Naive B cell (primary cell): ENCODE data around the gene MYH14. TPM values are rescaled to one million over a fixed set of nuclear protein-coding genes. Genes with fewer than 3 reads are reported as not detected.
"Not testable (repeated sequence)": the region's sequence is repeated elsewhere in the genome, so short reads cannot be mapped to it uniquely, and the experiment has no call there.

Experiments
- ATAC-seq, 2 donors: fragments of 150-1000 bp; cut with Tn5 transposase; 2 replicates each; pipeline ENCODE4 v1.10.0; 2021; ENCODE audit warnings: low read depth in 2 of 2, mild to moderate bottlenecking in 2 of 2, moderate library complexity in 2 of 2
- DNase-seq: peaks from one replicate; pipeline ENCODE4 v3.0.0; 2022
- H3K27ac Mint-ChIP-seq, 6 donors: one replicate each; pipeline ENCODE4 v1.8.0; 2020 to 2022; ENCODE audit warnings: mild to moderate bottlenecking in 6 of 6, mixed read lengths in 6 of 6, moderate library complexity in 5 of 6, inconsistent platforms in 2 of 6
- H3K27me3 Mint-ChIP-seq, 3 donors: one replicate each; pipeline ENCODE4 v1.8.0; 2021 to 2022; ENCODE audit warnings: mixed read lengths in 3 of 3, mild to moderate bottlenecking in 1 of 3
- H3K36me3 Mint-ChIP-seq, 2 donors: one replicate each; pipeline ENCODE4 v1.8.0; 2020 to 2022; ENCODE audit warnings: mixed read lengths in 2 of 2, inconsistent platforms in 1 of 2, mild to moderate bottlenecking in 1 of 2
- H3K4me1 Mint-ChIP-seq, 3 donors: one replicate each; pipeline ENCODE4 v1.8.0; 2020 to 2022; ENCODE audit warnings: mixed read lengths in 3 of 3, inconsistent platforms in 1 of 3, mild to moderate bottlenecking in 1 of 3, moderate library complexity in 1 of 3
- H3K4me3 Mint-ChIP-seq, 8 donors: one replicate each; pipeline ENCODE4 v1.8.0; 2020 to 2022; ENCODE audit warnings: mild to moderate bottlenecking in 8 of 8, mixed read lengths in 8 of 8, moderate library complexity in 8 of 8, inconsistent platforms in 2 of 8
- H3K9me3 Mint-ChIP-seq, 7 donors: one replicate each; pipeline ENCODE4 v1.8.0; 2020 to 2022; ENCODE audit warnings: mixed read lengths in 7 of 7, mild to moderate bottlenecking in 5 of 7, inconsistent platforms in 2 of 7, moderate library complexity in 1 of 7
- polyA plus RNA-seq, 6 donors: library from polyadenylated mRNA; unstranded; fragments of 300-500 nt; fragmentation: Illumina TruSeq; gene quantifications; one replicate each; pipeline ENCODE4 v1.2.3, GENCODE V29; 2021; ENCODE audit warnings: low read depth in 6 of 6

The MYH14 gene
- polyA plus RNA-seq, 6 donors from 2014 or later, result not detected

- Mint-ChIP-seq H3K27me3 (no peaks in the 10 kb centered on the region), H3K36me3 (no peaks in the 10 kb centered on the region), H3K9me3 (peaks cover 0 to 7% (median 0%) of the 10 kb centered on the region in 7 donors), H3K4me1 (peaks cover 31 to 72% (median 47%) of the 10 kb centered on the region in 3 donors), H3K4me3 (peak overlapping the region in 1 of 8 donors; percentile 49), H3K27ac (peak overlapping the region in 2 of 6 donors; percentile 49 to 75)
- ATAC-seq, result no peak
- DNase-seq, result no peak
Measured at GRCh38 chr19:50349277-50350057, 146.0 kb downstream of the MYH14 start.

- DNase-seq (no peak), ATAC-seq (no peak)
- H3K4me3 Mint-ChIP-seq, result no peak overlapping the region
- peaks cover 0 to 2% (median 0%) of the 10 kb centered on the region in 7 donors for H3K9me3 Mint-ChIP-seq
- H3K4me1 Mint-ChIP-seq, result peaks cover 30 to 56% (median 30%) of the 10 kb centered on the region in 3 donors
- no peaks in the 10 kb centered on the region for H3K27me3 Mint-ChIP-seq
- H3K27ac Mint-ChIP-seq, result no peak overlapping the region
- H3K36me3 Mint-ChIP-seq, result no peaks in the 10 kb centered on the region
Measured at GRCh38 chr19:50352242-50352641, 148.8 kb downstream of the MYH14 start.

GRCh38 chr19:50353487-50353880, 150.1 kb downstream of the MYH14 start:
- H3K4me1 Mint-ChIP-seq, result peaks cover 30 to 54% (median 33%) of the 10 kb centered on the region in 3 donors
- H3K4me3 Mint-ChIP-seq, H3K9me3 Mint-ChIP-seq, H3K36me3 Mint-ChIP-seq, H3K27ac Mint-ChIP-seq, ATAC-seq, H3K27me3 Mint-ChIP-seq, DNase-seq: not testable (repeated sequence)

- H3K27ac Mint-ChIP-seq, result peak overlapping the region; percentile 96 to 100 (median 99)
- no peak for DNase-seq
- H3K4me1 Mint-ChIP-seq, result peaks cover 35 to 52% (median 43%) of the 10 kb centered on the region in 3 donors
- H3K4me3 Mint-ChIP-seq, result peak overlapping the region; percentile 90 to 97 (median 94)
- no peaks in the 10 kb centered on the region for H3K27me3 Mint-ChIP-seq
- peaks cover 0 to 5% of the 10 kb centered on the region in 2 donors for H3K36me3 Mint-ChIP-seq
- H3K9me3 Mint-ChIP-seq, result peaks cover 0 to 2% (median 0%) of the 10 kb centered on the region in 7 donors
- no peak for ATAC-seq
Measured at GRCh38 chr19:50356691-50357177, 153.3 kb downstream of the MYH14 start.

- Mint-ChIP-seq H3K9me3 (peaks cover 0 to 2% (median 0%) of the 10 kb centered on the region in 7 donors), H3K27ac (peak overlapping the region; percentile 96 to 100 (median 99)), H3K4me3 (peak overlapping the region; percentile 90 to 97 (median 94)), H3K36me3 (peaks cover 0 to 5% of the 10 kb centered on the region in 2 donors), H3K4me1 (peaks cover 38 to 52% (median 44%) of the 10 kb centered on the region in 3 donors), H3K27me3 (no peaks in the 10 kb centered on the region)
- peak; percentile 83 to 85 for ATAC-seq
- peak; percentile 87 for DNase-seq
Measured at GRCh38 chr19:50357178-50358100, 154.0 kb downstream of the MYH14 start.

- DNase-seq, result peak; percentile 76
- H3K36me3 Mint-ChIP-seq, result peaks cover 0 to 5% of the 10 kb centered on the region in 2 donors
- H3K9me3 Mint-ChIP-seq, result peaks cover 0 to 2% (median 0%) of the 10 kb centered on the region in 7 donors
- peaks cover 38 to 58% (median 50%) of the 10 kb centered on the region in 3 donors for H3K4me1 Mint-ChIP-seq
- H3K27ac Mint-ChIP-seq, result peak overlapping the region; percentile 96 to 100 (median 99)
- no peaks in the 10 kb centered on the region for H3K27me3 Mint-ChIP-seq
- H3K4me3 Mint-ChIP-seq, result peak overlapping the region; percentile 90 to 97 (median 94)
- peak; percentile 24 to 34 for ATAC-seq
Measured at GRCh38 chr19:50358483-50359327, 155.3 kb downstream of the MYH14 start.

- no peaks in the 10 kb centered on the region for H3K27me3 Mint-ChIP-seq
- peak overlapping the region; percentile 94 to 100 (median 99) for H3K27ac Mint-ChIP-seq
- ATAC-seq, result no peak
- H3K36me3 Mint-ChIP-seq, result peaks cover 0 to 5% of the 10 kb centered on the region in 2 donors
- H3K9me3 Mint-ChIP-seq, result peaks cover 0 to 2% (median 0%) of the 10 kb centered on the region in 7 donors
- peaks cover 40 to 65% (median 52%) of the 10 kb centered on the region in 3 donors for H3K4me1 Mint-ChIP-seq
- peak overlapping the region; percentile 90 to 97 (median 94) for H3K4me3 Mint-ChIP-seq
- DNase-seq, result no peak
Measured at GRCh38 chr19:50359328-50359818, 156.0 kb downstream of the MYH14 start.

Other genes with a start within 250 kb of the MYH14 start
- gene SIGLEC11, start 242.4 kb upstream of the MYH14 start, polyA plus RNA-seq, result not detected
- gene VRK3, start 178.2 kb upstream of the MYH14 start, polyA plus RNA-seq, result 100 to 1,000 TPM in 1 of 6 donors, 10 to 100 TPM in 5; 78.8 to 121 (median 89.0) TPM
- gene ZNF473, start 177.6 kb upstream of the MYH14 start, polyA plus RNA-seq, result 1 to 10 TPM; 3.1 to 8.6 (median 5.4) TPM
- not detected for gene IZUMO2, start 40.3 kb upstream of the MYH14 start, polyA plus RNA-seq
- under 1 TPM in 2 of 6 donors, not detected in 4; 0.08 to 0.12 TPM for gene KCNC3, start 125.8 kb downstream of the MYH14 start, polyA plus RNA-seq
- 1 to 10 TPM in 3 of 6 donors, under 1 TPM in 2, not detected in 1; 0.38 to 1.8 (median 1.1) TPM for gene NAPSA, start 162.0 kb downstream of the MYH14 start, polyA plus RNA-seq
- gene NR1H2, start 172.8 kb downstream of the MYH14 start, polyA plus RNA-seq, result 100 to 1,000 TPM in 1 of 6 donors, 10 to 100 TPM in 5; 70.9 to 115 (median 76.1) TPM
- 10 to 100 TPM; 22.9 to 46.7 (median 32.1) TPM for gene POLD1, start 180.7 kb downstream of the MYH14 start, polyA plus RNA-seq
- 100 to 1,000 TPM; 218 to 343 (median 286) TPM for gene SPIB, start 215.3 kb downstream of the MYH14 start, polyA plus RNA-seq
- gene MYBPC2, start 229.3 kb downstream of the MYH14 start, polyA plus RNA-seq, result 1 to 10 TPM in 3 of 6 donors, under 1 TPM in 2, not detected in 1; 0.44 to 6.6 (median 1.2) TPM